GM10266 (cell line): ENCODE measurements around the gene CEP44.
"Not testable (repeated sequence)": the region's sequence is repeated elsewhere in the genome, so short reads cannot be mapped to it uniquely, and the experiment has no call there.

Source experiments
- DNase-seq: peaks from one replicate; pipeline ENCODE4 v3.0.0; 2012; ENCODE audit errors: extremely low spot score
- CTCF ChIP-seq: IDR thresholded peaks from 2 replicates; pipeline ENCODE4 v1.5.1; 2012; ENCODE audit warnings: mild to moderate bottlenecking, low read depth; ENCODE audit not compliant: control insufficient read depth, insufficient read depth; ENCODE audit errors: missing control alignments

CEP44 gene

DNA sequence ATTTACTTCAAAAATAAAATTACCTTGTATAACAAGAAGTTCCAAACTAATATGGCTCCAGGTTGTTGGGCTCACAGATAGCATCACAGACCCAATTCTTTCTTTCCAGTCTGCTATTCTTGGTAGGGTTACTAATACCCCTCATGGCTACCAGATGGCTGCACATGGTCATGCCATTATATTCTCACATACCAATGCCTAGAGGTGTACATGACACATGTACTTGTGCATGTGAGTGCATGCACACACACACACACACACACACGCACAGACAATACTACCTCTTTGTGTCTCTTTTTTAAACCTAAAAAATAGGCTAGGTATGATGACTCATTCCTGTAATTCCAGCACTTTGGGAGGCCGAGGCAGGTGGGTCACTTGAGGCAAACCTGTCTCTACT lies 31.3 kb upstream of the CEP44 start:
- no peak for DNase-seq

GRCh38 chr4:174254613-174255012 lies 29.1 kb upstream of the CEP44 start:
- DNase-seq: no peak
- no peak for TF ChIP-seq CTCF

More for the DNA sequence above, 31.3 kb upstream of the CEP44 start:
- no peak for TF ChIP-seq CTCF

DNA sequence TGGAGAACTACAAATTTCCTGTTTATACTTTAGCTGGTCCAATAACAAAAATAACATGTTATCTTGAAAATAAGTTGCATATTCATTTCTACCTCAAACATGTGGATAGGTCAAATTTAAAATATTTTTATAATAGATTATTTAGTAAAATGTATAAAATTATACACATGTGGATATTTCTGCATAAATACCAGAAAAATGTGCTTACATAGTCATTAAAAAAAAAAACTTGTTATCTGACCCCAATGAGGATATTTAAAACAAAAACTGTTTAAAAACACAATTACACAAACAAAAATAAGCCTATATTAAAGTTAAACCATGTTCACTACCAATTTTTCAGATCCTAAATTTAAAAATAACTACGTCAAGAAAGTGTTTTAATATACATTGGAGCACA lies 28.3 kb upstream of the CEP44 start:
- no peak for DNase-seq
- no peak for TF ChIP-seq CTCF

- no peak for TF ChIP-seq CTCF
- DNase-seq: no peak
Measured at GRCh38 chr4:174255786-174256185, 27.9 kb upstream of the CEP44 start.

DNA sequence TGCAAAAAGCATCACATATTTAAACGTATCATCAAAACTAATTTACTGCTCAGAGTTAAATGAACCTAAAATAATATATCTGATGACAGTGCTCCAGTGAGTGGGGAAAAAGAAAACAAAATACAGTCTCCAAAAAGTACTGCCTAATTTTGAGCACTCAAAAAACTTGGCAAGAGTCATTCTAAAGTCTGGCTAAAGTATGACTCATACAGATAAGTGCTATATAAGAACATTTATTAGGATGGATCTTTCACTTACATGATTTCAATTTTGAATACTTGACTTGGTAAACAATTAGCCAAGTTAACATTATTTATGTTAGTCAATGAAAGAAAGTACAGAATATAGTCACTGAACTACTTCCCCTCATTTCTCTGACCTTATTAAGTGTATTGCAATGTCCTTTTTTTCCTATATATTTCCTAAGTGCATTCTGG lies 27.4 kb upstream of the CEP44 start:
- no peak for TF ChIP-seq CTCF
- no peak for DNase-seq

DNA sequence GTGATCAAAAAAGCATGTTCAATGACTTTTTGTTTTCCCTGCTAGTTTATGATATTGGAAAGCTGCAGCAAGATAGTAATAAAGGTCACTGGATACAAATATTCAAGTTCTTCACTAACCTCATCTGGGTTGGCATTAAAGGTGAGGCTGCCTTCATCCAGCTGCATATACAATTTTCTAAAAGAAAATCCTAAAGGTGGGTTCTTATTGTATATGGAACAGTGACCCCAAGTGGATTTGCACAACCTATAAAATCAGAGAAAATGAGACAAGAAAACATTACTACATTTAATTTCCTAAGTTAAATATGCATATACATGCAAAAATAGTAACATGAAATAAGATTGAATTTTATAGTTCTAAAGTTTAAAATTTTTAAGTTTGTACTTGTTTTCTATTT lies 24.1 kb upstream of the CEP44 start:
- no peak for TF ChIP-seq CTCF
- no peak for DNase-seq

GRCh38 chr4:174260099-174260498 lies 23.6 kb upstream of the CEP44 start:
- no peak for TF ChIP-seq CTCF
- no peak for DNase-seq

GRCh38 chr4:174261432-174261831 lies 22.3 kb upstream of the CEP44 start:
- DNase-seq: not testable (repeated sequence)
